HEK293T (cell line): ENCODE data around the gene TRMT11.

ENCODE experiments used
- CTCF ChIA-PET: fragments of 350-600 bp; formaldehyde crosslinking; extraction: SDS; loops from one replicate; lab custom pipeline; 2021; ENCODE audit warnings: antibody characterized with exemption, inconsistent platforms; lab: Yijun Ruan, JAX
- POLR2A ChIA-PET: fragments of 350-600 bp; formaldehyde crosslinking; extraction: SDS; loops from one replicate; lab custom pipeline; 2020; ENCODE audit warnings: antibody characterized with exemption, inconsistent platforms; lab: Yijun Ruan, JAX
- DNase-seq: peaks from one replicate; pipeline ENCODE4 v3.0.0; 2012; ENCODE audit warnings: mixed read lengths; ENCODE audit errors: extremely low spot score
- ARNT ChIP-seq: fragments of 450-650 bp; IDR thresholded peaks from 2 replicates; pipeline ENCODE4 v1.6.1; 2017; ENCODE audit warnings: mild to moderate bottlenecking
- BHLHE40 ChIP-seq: fragments of 450-650 bp; IDR thresholded peaks from 2 replicates; pipeline ENCODE4 v1.6.1; 2016; ENCODE audit warnings: mild to moderate bottlenecking, moderate library complexity, borderline replicate concordance
- CTBP1 ChIP-seq: fragments of 450-650 bp; IDR thresholded peaks from 2 replicates; pipeline ENCODE4 v1.6.1; 2016; ENCODE audit warnings: borderline replicate concordance
- ELF4 ChIP-seq: fragments of 450-650 bp; IDR thresholded peaks from 2 replicates; pipeline ENCODE4 v1.6.1; 2017; ENCODE audit warnings: antibody characterized with exemption
- FOXA1 ChIP-seq: fragments of 450-650 bp; IDR thresholded peaks from 2 replicates; pipeline ENCODE4 v1.6.1; 2016; ENCODE audit warnings: mild to moderate bottlenecking
- FOXK2 ChIP-seq: fragments of 450-650 bp; IDR thresholded peaks from 2 replicates; pipeline ENCODE4 v1.6.1; 2016; ENCODE audit warnings: mild to moderate bottlenecking
- FOXM1 ChIP-seq: fragments of 450-650 bp; IDR thresholded peaks from 2 replicates; pipeline ENCODE4 v1.6.1; 2017; ENCODE audit warnings: mild to moderate bottlenecking, borderline replicate concordance
- HDGF ChIP-seq: fragments of 450-650 bp; IDR thresholded peaks from 2 replicates; pipeline ENCODE4 v1.6.1; 2017; ENCODE audit warnings: antibody characterized with exemption, borderline replicate concordance
- L3MBTL2 ChIP-seq: fragments of 450-650 bp; conservative IDR thresholded peaks from 2 replicates; pipeline ENCODE4 v1.6.1; 2016; ENCODE audit warnings: mild to moderate bottlenecking
- LEF1 ChIP-seq: fragments of 450-650 bp; IDR thresholded peaks from 2 replicates; pipeline ENCODE4 v1.6.1; 2017; ENCODE audit warnings: mild to moderate bottlenecking, borderline replicate concordance
- NFRKB ChIP-seq: fragments of 450-650 bp; IDR thresholded peaks from 2 replicates; pipeline ENCODE4 v1.6.1; 2016; ENCODE audit warnings: mild to moderate bottlenecking, moderate library complexity
- PKNOX1 ChIP-seq: fragments of 450-650 bp; IDR thresholded peaks from 2 replicates; pipeline ENCODE4 v1.6.1; 2016
- SP1 ChIP-seq: fragments of 450-650 bp; IDR thresholded peaks from 2 replicates; pipeline ENCODE4 v1.6.1; 2017
- SUZ12 ChIP-seq: fragments of 450-650 bp; IDR thresholded peaks from 2 replicates; pipeline ENCODE4 v1.6.1; 2016; ENCODE audit warnings: mild to moderate bottlenecking
- TARDBP ChIP-seq: fragments of 450-650 bp; IDR thresholded peaks from 2 replicates; pipeline ENCODE4 v1.6.1; 2016
- ZNF384 ChIP-seq: fragments of 450-650 bp; IDR thresholded peaks from 2 replicates; pipeline ENCODE4 v1.6.1; 2016

Gene TRMT11

GRCh38 chr6:125981571-125982185, 4.7 kb upstream of the TRMT11 start:
- DNase-seq = no peak
- ChIA-PET POLR2A (no interaction called here), CTCF (interaction anchor here (1.0 to 1.9 kb wide), 2 partner anchors 25 to 190 kb away, joined by 3 to 5 read pairs; partner anchors contain the start of gene HINT3)
- TF ChIP-seq FOXA1 (no peak), TARDBP (no peak), PKNOX1 (no peak), CTBP1 (no peak), NFRKB (no peak), FOXM1 (no peak), FOXK2 (no peak), L3MBTL2 (no peak), ZNF384 (no peak), LEF1 (no peak), BHLHE40 (no peak), ELF4 (no peak), SP1 (no peak), SUZ12 (no peak), ARNT (no peak)

GRCh38 chr6:125983246-125983945, 2.9 kb upstream of the TRMT11 start:
- CTCF ChIA-PET = interaction anchor here (1.3 kb wide), 1 partner anchor 9 kb away, joined by 7 read pairs; no protein-coding TSS in a partner anchor
- DNase-seq = no peak
- POLR2A ChIA-PET = no interaction called here
- TF ChIP-seq SUZ12 = no peak
- TF ChIP-seq L3MBTL2 = no peak
- no peak for TF ChIP-seq TARDBP
- TF ChIP-seq FOXM1 = no peak
- no peak for TF ChIP-seq PKNOX1
- no peak for TF ChIP-seq ARNT
- TF ChIP-seq LEF1 = no peak
- no peak for TF ChIP-seq CTBP1
- no peak for TF ChIP-seq SP1
- TF ChIP-seq ELF4 = no peak
- no peak for TF ChIP-seq BHLHE40
- no peak for TF ChIP-seq HDGF
- no peak for TF ChIP-seq FOXK2
- TF ChIP-seq FOXA1 = no peak

- ChIA-PET CTCF (no interaction called here), POLR2A (no interaction called here)
- DNase-seq = no peak
- no peak for TF ChIP-seq SUZ12
- no peak for TF ChIP-seq CTBP1
- TF ChIP-seq HDGF = no peak
- no peak for TF ChIP-seq L3MBTL2
- no peak for TF ChIP-seq PKNOX1
- TF ChIP-seq LEF1 = no peak
- TF ChIP-seq BHLHE40 = no peak
- no peak for TF ChIP-seq FOXM1
- TF ChIP-seq FOXK2 = no peak
- TF ChIP-seq NFRKB = no peak
- no peak for TF ChIP-seq SP1
- TF ChIP-seq ARNT = no peak
- TF ChIP-seq TARDBP = no peak
- no peak for TF ChIP-seq ELF4
- TF ChIP-seq ZNF384 = no peak
Measured at GRCh38 chr6:125984311-125984710, 2.0 kb upstream of the TRMT11 start.

GRCh38 chr6:125985522-125985921, 818 bp upstream of the TRMT11 start:
- ChIA-PET CTCF (interaction anchor here (1.0 to 2.4 kb wide), 4 partner anchors 10 to 194 kb away, joined by 3 to 17 read pairs (median 9); partner anchors contain the start of gene HINT3), POLR2A (interaction anchor here (1.1 to 2.8 kb wide), 15 partner anchors 10 to 359 kb away, joined by 4 to 30 read pairs (median 7); partner anchors contain the start of genes HINT3 and NCOA7)
- DNase-seq = no peak
- TF ChIP-seq SUZ12 (no peak), SP1 (no peak), ARNT (no peak), FOXK2 (no peak), FOXM1 (no peak), ZNF384 (no peak), PKNOX1 (no peak), HDGF (no peak), FOXA1 (no peak), BHLHE40 (no peak), L3MBTL2 (no peak), CTBP1 (no peak), LEF1 (no peak), TARDBP (no peak), NFRKB (no peak), ELF4 (no peak)

GRCh38 chr6:125985979-125986300, 400 bp upstream of the TRMT11 start:
- CTCF ChIA-PET = interaction anchor here (0.7 to 2.4 kb wide), 6 partner anchors 10 to 194 kb away, joined by 3 to 17 read pairs (median 5); partner anchors contain the start of gene HINT3
- no peak for DNase-seq
- POLR2A ChIA-PET = interaction anchor here (0.5 to 2.8 kb wide), 37 partner anchors 10 to 1289 kb away, joined by 3 to 30 read pairs (median 6); partner anchors contain the start of genes CENPW, HINT3, NCOA7 and RNF146
- TF ChIP-seq FOXM1 (no peak), SP1 (no peak), LEF1 (no peak), FOXK2 (no peak), SUZ12 (no peak), ARNT (no peak), ZNF384 (no peak), NFRKB (no peak), L3MBTL2 (no peak), CTBP1 (no peak), FOXA1 (no peak)
